ENCODE data around the gene CCNE1. TPM values are rescaled to one million over a fixed set of nuclear protein-coding genes. Genes with fewer than 3 reads are reported as not detected.
"Not testable (repeated sequence)": the region's sequence is repeated elsewhere in the genome, so short reads cannot be mapped to it uniquely, and the experiment has no call there.

Gene CCNE1
- total RNA-seq, 1 experiment from 2014 or later = 72.7 TPM

- DNase-seq = no peak
- peaks cover 1% of the 10 kb centered on the region; the same call in 1 of the 2 replicates for H3K4me1 ChIP-seq
- no peaks in the 10 kb centered on the region for H3K9me3 ChIP-seq (replicated peaks)
- H3K27ac ChIP-seq = no peak overlapping the region
- H3K36me3 ChIP-seq = no peaks in the 10 kb centered on the region
- no peak overlapping the region for H3K4me3 ChIP-seq
- H3K27me3 ChIP-seq = 0 out of 2 replicates have a peak, but pooled peaks cover 4% of the 10 kb centered on the region
Measured at GRCh38 chr19:29800100-29800825, 11.5 kb upstream of the CCNE1 start.

GRCh38 chr19:29803951-29804350, 7.8 kb upstream of the CCNE1 start:
- not testable (repeated sequence) for H3K36me3 ChIP-seq; H3K4me3 ChIP-seq; H3K27ac ChIP-seq; H3K27me3 ChIP-seq; DNase-seq; H3K9me3 ChIP-seq (replicated peaks)
- H3K4me1 ChIP-seq = peaks cover 15% of the 10 kb centered on the region

- no peak overlapping the region for H3K27ac ChIP-seq
- H3K36me3 ChIP-seq = no peaks in the 10 kb centered on the region
Measured at GRCh38 chr19:29804493-29804892, 7.3 kb upstream of the CCNE1 start.

GRCh38 chr19:29805031-29805965, 6.5 kb upstream of the CCNE1 start:
- Histone ChIP-seq H3K9me3 (replicated peaks) (no peaks in the 10 kb centered on the region), H3K4me1 (peaks cover 15% of the 10 kb centered on the region), H3K36me3 (no peaks in the 10 kb centered on the region), H3K27ac (peak overlapping the region; percentile 53), H3K27me3 (no peaks in the 10 kb centered on the region), H3K4me3 (no peak overlapping the region)
- peak; percentile 43 to 52 for DNase-seq

More at GRCh38 chr19:29804493-29804892, 7.3 kb upstream of the CCNE1 start:
- no peak for DNase-seq
- no peaks in the 10 kb centered on the region for H3K27me3 ChIP-seq
- no peaks in the 10 kb centered on the region for H3K9me3 ChIP-seq (replicated peaks)
- peaks cover 15% of the 10 kb centered on the region for H3K4me1 ChIP-seq
- no peak overlapping the region for H3K4me3 ChIP-seq

- Histone ChIP-seq H3K27me3 (no peaks in the 10 kb centered on the region), H3K4me1 (peaks cover 18% of the 10 kb centered on the region), H3K36me3 (no peaks in the 10 kb centered on the region), H3K27ac (peak overlapping the region; percentile 53), H3K4me3 (no peak overlapping the region), H3K9me3 (replicated peaks) (no peaks in the 10 kb centered on the region)
- DNase-seq = peak; percentile 88 to 93
Measured at GRCh38 chr19:29806098-29806866, 5.5 kb upstream of the CCNE1 start.

- peaks cover 18% of the 10 kb centered on the region for H3K4me1 ChIP-seq
- H3K36me3 ChIP-seq = no peaks in the 10 kb centered on the region
- H3K9me3 ChIP-seq (replicated peaks) = no peaks in the 10 kb centered on the region
- no peaks in the 10 kb centered on the region for H3K27me3 ChIP-seq
- no peak for DNase-seq
- H3K4me3 ChIP-seq = no peak overlapping the region
- H3K27ac ChIP-seq = no peak overlapping the region
Measured at GRCh38 chr19:29807178-29807577, 4.6 kb upstream of the CCNE1 start.

- no peak overlapping the region for H3K27ac ChIP-seq
- no peak for DNase-seq
- no peaks in the 10 kb centered on the region for H3K9me3 ChIP-seq (replicated peaks)
- no peak overlapping the region for H3K4me3 ChIP-seq
- H3K27me3 ChIP-seq = no peaks in the 10 kb centered on the region
- H3K36me3 ChIP-seq = no peaks in the 10 kb centered on the region
- H3K4me1 ChIP-seq = peaks cover 21% of the 10 kb centered on the region
Measured at GRCh38 chr19:29807870-29808405, 3.9 kb upstream of the CCNE1 start.

GRCh38 chr19:29809795-29810503, 1.8 kb upstream of the CCNE1 start:
- Histone ChIP-seq H3K27me3 (no peaks in the 10 kb centered on the region), H3K36me3 (0 out of 2 replicates have a peak, but pooled peaks cover 3% of the 10 kb centered on the region), H3K9me3 (replicated peaks) (no peaks in the 10 kb centered on the region), H3K4me1 (peaks cover 31% of the 10 kb centered on the region), H3K27ac (no peak overlapping the region), H3K4me3 (no peak overlapping the region)
- no peak for DNase-seq

GRCh38 chr19:29810504-29810871, 1.3 kb upstream of the CCNE1 start:
- peaks cover 32% of the 10 kb centered on the region for H3K4me1 ChIP-seq
- no peaks in the 10 kb centered on the region for H3K27me3 ChIP-seq
- H3K27ac ChIP-seq = peak overlapping the region; percentile 82
- no peaks in the 10 kb centered on the region for H3K9me3 ChIP-seq (replicated peaks)
- DNase-seq = no peak
- H3K4me3 ChIP-seq = peak overlapping the region; percentile 83; the same call in 1 of the 2 replicates
- 0 out of 2 replicates have a peak, but pooled peaks cover 3% of the 10 kb centered on the region for H3K36me3 ChIP-seq

- Histone ChIP-seq H3K9me3 (replicated peaks) (no peaks in the 10 kb centered on the region), H3K4me3 (peak overlapping the region; percentile 66), H3K27ac (no peak overlapping the region), H3K4me1 (peaks cover 22% of the 10 kb centered on the region), H3K36me3 (peaks cover 8% of the 10 kb centered on the region), H3K27me3 (no peaks in the 10 kb centered on the region)
- no peak for DNase-seq
Measured at GRCh38 chr19:29812080-29812880, 489 bp downstream of the CCNE1 start.

- H3K4me3 ChIP-seq = peak overlapping the region; percentile 66
- peaks cover 12% of the 10 kb centered on the region for H3K36me3 ChIP-seq
- H3K27me3 ChIP-seq = no peaks in the 10 kb centered on the region
- H3K4me1 ChIP-seq = peaks cover 22% of the 10 kb centered on the region
- H3K27ac ChIP-seq = no peak overlapping the region
- H3K9me3 ChIP-seq (replicated peaks) = no peaks in the 10 kb centered on the region
- no peak for DNase-seq
Measured at GRCh38 chr19:29812881-29813275, 1.1 kb downstream of the CCNE1 start.

GRCh38 chr19:29813642-29814041, 1.9 kb downstream of the CCNE1 start:
- Histone ChIP-seq H3K27ac (no peak overlapping the region), H3K4me1 (peaks cover 22% of the 10 kb centered on the region), H3K36me3 (peaks cover 19% of the 10 kb centered on the region), H3K27me3 (no peaks in the 10 kb centered on the region), H3K4me3 (no peak overlapping the region), H3K9me3 (replicated peaks) (no peaks in the 10 kb centered on the region)
- DNase-seq = no peak

- Histone ChIP-seq H3K27me3 (no peaks in the 10 kb centered on the region), H3K36me3 (peaks cover 35% of the 10 kb centered on the region), H3K4me1 (peaks cover 22% of the 10 kb centered on the region), H3K27ac (peak overlapping the region; percentile 70), H3K4me3 (no peak overlapping the region), H3K9me3 (replicated peaks) (no peaks in the 10 kb centered on the region)
- DNase-seq = peak; percentile 76 to 88
Measured at GRCh38 chr19:29815231-29815630, 3.4 kb downstream of the CCNE1 start.
